ENCODE measurements around the gene TTC13. TPM values are rescaled to one million over a fixed set of nuclear protein-coding genes. Genes with fewer than 3 reads are reported as not detected.
A peak's percentile ranks its signal among the peaks of the same experiment; 100 is the strongest.

TTC13 gene
- total and polyA plus RNA-seq, 10 of the 15 experiments (the other 5 are each of a cell fraction or from before 2014, with no cell fraction given), result 5.8 to 30.8 (median 18.5) TPM

DNA sequence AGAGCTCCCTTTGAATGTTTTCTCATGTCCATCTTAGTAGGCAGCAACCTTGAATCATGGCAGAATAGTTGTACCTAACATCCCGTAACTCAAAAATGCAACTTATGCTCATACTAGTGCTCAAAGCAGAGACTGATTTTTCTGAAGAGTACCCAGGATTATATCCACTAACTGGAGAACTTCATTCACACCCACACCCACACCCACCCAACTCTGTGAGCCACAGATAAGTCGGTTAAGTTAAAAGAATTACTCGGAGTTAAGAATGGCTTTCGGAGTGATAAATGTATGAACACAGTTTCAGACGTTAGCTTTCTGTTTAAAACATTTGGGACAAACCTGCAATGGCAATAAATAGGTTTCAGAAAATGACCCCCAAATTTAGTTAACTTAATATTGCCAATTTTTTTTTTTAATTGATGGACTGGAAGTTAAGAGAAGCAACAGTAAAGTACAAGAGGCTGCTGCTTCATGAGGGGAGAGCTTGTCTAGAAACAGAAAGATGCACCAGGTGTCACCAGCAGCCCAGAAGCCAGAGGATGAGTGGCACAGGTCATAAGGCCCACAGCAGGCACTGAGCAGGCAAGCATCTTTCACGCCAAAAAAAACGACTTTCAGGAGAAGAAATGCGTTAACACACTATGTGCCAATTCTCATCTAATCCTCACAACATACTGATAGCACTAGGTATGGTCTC lies 61.9 kb downstream of the TTC13 start:
- no peaks in the 10 kb centered on the region for H3K4me1 ChIP-seq (ENCODE audit: control insufficient read depth, insufficient read depth, low read length)
- RAD21 ChIA-PET (ENCODE audit: unreplicated experiment), result interaction anchor here (0.8 kb wide), 1 partner anchor 175 kb away, joined by 3 read pairs; no protein-coding TSS in a partner anchor
- H3K4me3 ChIP-seq, result no peak overlapping the region
- H3K36me3 ChIP-seq (ENCODE audit: control insufficient read depth in 2 of 2, insufficient read depth in 2 of 2, low read length in 1 of 2), result peaks cover 0 to 18% of the 10 kb centered on the region in 2 experiments
- no TSS peak for BruUV-seq (replicated peaks)
- SMC1A ChIA-PET (ENCODE audit: uncharacterized antibody, unreplicated experiment), result interaction anchor here (0.6 to 1.7 kb wide), 4 partner anchors 40 to 293 kb away, joined by 3 to 6 read pairs (median 4); no protein-coding TSS in a partner anchor
- H3K9ac ChIP-seq (ENCODE audit: control insufficient read depth, insufficient read depth, low read length), result no peak overlapping the region
- no peaks in the 10 kb centered on the region for H4K20me1 ChIP-seq (ENCODE audit: control insufficient read depth, insufficient read depth)
- no peaks in the 10 kb centered on the region for H3K79me2 ChIP-seq (ENCODE audit: control insufficient read depth, insufficient read depth, low read length)
- H2AFZ ChIP-seq (ENCODE audit: control insufficient read depth, low read depth, low read length), result no peak overlapping the region
- H3K4me2 ChIP-seq (ENCODE audit: control insufficient read depth, insufficient read depth), result no peak overlapping the region
- TF ChIP-seq SMAD1 (IDR thresholded peaks at IDR 0.05; ENCODE audit: low read depth, partially characterized antibody), result no peak
- TF ChIP-seq, protein P1, sequence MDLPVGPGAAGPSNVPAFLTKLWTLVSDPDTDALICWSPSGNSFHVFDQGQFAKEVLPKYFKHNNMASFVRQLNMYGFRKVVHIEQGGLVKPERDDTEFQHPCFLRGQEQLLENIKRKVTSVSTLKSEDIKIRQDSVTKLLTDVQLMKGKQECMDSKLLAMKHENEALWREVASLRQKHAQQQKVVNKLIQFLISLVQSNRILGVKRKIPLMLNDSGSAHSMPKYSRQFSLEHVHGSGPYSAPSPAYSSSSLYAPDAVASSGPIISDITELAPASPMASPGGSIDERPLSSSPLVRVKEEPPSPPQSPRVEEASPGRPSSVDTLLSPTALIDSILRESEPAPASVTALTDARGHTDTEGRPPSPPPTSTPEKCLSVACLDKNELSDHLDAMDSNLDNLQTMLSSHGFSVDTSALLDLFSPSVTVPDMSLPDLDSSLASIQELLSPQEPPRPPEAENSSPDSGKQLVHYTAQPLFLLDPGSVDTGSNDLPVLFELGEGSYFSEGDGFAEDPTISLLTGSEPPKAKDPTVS (IDR thresholded peaks at IDR 0.05; ENCODE audit: low read depth, low read length), result no peak
- TF ChIP-seq SIX5 (IDR thresholded peaks at IDR 0.05; ENCODE audit: low read depth, low read length, severe bottlenecking), result no peak
- no peak for TF ChIP-seq KLF5 (IDR thresholded peaks at IDR 0.05; ENCODE audit: partially characterized antibody)
- no peak for TF ChIP-seq POLR2AphosphoS2 (IDR thresholded peaks at IDR 0.05; ENCODE audit: low read depth, low read length)
- TF ChIP-seq NRF1 (conservative IDR thresholded peaks at IDR 0.05; ENCODE audit: low read depth, low read length), result no peak
- TF ChIP-seq, protein P2, sequence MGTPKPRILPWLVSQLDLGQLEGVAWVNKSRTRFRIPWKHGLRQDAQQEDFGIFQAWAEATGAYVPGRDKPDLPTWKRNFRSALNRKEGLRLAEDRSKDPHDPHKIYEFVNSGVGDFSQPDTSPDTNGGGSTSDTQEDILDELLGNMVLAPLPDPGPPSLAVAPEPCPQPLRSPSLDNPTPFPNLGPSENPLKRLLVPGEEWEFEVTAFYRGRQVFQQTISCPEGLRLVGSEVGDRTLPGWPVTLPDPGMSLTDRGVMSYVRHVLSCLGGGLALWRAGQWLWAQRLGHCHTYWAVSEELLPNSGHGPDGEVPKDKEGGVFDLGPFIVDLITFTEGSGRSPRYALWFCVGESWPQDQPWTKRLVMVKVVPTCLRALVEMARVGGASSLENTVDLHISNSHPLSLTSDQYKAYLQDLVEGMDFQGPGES (IDR thresholded peaks at IDR 0.05), result no peak
- TF ChIP-seq FOS (IDR thresholded peaks at IDR 0.05; ENCODE audit: borderline replicate concordance, extremely low read depth, insufficient read length), result no peak
- TF ChIP-seq TCF3 (IDR thresholded peaks at IDR 0.05; ENCODE audit: borderline replicate concordance, insufficient read depth, low read depth, low read length), result no peak
- TF ChIP-seq CHD2 (IDR thresholded peaks at IDR 0.05; ENCODE audit: borderline replicate concordance, low read depth, low read length), result no peak
- FAIRE-seq (no peak), DNase-seq (ENCODE audit: low read depth, low spot score) (no peak), ATAC-seq (peak; percentile 14; the same call in 1 of the 3 replicates)
- CTCF ChIA-PET, result interaction anchor here (0.6 to 7.1 kb wide), 21 partner anchors 10 to 857 kb away, joined by 3 to 30 read pairs (median 3); no protein-coding TSS in a partner anchor
- in situ Hi-C loops (cut with MboI), result loop anchor here (10.0 kb wide), 1 partner anchor 178 kb away; no protein-coding TSS in a partner anchor
- 97% methylated on average over 8 of the region's 8 CpGs for WGBS (ENCODE audit: insufficient coverage, insufficient replicate concordance, low lambda C conversion rate, missing lambda C conversion rate)
- H3K9me3 ChIP-seq (replicated peaks; ENCODE audit: control insufficient read depth, insufficient read depth, low read length), result no peaks in the 10 kb centered on the region
- intact Hi-C loops (cut with micrococcal nuclease; ENCODE audit: unreplicated experiment), result loop anchor here (1.0 to 2.0 kb wide), 3 partner anchors 62 to 295 kb away; partner anchors contain the start of genes ARV1 and TTC13
- H3K27ac ChIP-seq (ENCODE audit: control insufficient read depth, insufficient read depth), result no peak overlapping the region
- POLR2A ChIA-PET, result no interaction called here
- H3K27me3 ChIP-seq (replicated peaks in 1 of 2; ENCODE audit: control insufficient read depth in 2 of 2, insufficient read depth in 2 of 2, low read length in 1 of 2), result no peaks in the 10 kb centered on the region

Measured in GM12878 (cell line).